Measurements from ENCODE around the gene DGKZ.

The DGKZ gene

DNA sequence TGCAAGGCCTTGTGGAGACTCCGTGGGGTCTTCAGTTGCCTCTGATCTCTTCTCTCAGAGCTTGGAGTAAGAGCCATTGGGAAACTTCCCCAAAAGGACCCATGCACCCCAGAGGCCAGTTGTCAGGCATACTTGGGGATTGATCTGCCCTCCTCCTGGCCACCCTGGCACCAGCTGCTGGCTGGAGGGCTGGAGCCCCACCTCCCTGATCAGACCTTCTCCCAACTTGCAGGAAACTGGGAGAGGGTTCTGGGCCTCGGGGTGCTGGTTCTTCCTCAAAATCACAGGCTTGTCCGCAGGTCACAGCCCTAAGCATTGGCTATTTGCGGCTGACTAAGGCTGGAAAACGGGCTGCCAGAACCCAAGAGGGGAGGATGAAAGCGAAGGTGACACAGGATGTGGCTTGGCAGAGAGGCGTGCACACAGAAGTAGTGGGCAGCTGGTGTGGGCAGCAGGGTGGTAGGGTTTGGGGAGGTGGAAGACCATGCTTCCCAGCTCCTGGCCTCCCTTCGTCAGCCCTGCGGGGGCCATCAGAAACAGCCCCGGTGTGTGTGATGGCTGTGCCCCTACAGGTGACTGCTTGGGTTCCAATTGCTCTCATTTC is 1.3 kb upstream of the DGKZ start:
- no peak for DNase-seq (ENCODE audit: low spot score)

DNA sequence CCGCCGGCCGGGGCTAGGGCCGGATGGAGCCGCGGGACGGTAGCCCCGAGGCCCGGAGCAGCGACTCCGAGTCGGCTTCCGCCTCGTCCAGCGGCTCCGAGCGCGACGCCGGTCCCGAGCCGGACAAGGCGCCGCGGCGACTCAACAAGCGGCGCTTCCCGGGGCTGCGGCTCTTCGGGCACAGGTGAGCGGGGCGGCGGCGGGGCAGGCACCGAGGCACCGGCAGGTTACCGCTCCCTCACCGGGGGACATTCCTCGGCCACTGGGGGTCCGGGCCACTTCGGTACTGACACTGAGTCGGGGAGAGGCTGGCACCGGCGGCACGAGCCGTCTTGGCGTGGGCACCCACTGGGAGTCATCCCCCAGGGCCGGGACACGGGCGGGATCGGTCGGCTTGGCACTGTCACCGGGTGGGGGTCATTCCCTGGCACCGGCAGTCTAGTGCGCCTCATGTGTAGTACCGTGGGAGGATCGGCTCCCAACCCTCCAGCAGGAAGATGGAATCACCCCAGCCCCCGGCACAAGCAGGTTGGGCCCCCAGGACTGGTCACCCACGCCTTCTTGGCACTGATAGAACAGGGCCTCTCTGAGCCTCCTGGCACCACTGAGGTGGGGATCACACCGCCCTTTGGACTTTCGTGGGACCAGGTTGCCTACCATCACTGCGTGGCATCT is 511 bp downstream of the DGKZ start:
- DNase-seq (ENCODE audit: low spot score) = no peak

DNA sequence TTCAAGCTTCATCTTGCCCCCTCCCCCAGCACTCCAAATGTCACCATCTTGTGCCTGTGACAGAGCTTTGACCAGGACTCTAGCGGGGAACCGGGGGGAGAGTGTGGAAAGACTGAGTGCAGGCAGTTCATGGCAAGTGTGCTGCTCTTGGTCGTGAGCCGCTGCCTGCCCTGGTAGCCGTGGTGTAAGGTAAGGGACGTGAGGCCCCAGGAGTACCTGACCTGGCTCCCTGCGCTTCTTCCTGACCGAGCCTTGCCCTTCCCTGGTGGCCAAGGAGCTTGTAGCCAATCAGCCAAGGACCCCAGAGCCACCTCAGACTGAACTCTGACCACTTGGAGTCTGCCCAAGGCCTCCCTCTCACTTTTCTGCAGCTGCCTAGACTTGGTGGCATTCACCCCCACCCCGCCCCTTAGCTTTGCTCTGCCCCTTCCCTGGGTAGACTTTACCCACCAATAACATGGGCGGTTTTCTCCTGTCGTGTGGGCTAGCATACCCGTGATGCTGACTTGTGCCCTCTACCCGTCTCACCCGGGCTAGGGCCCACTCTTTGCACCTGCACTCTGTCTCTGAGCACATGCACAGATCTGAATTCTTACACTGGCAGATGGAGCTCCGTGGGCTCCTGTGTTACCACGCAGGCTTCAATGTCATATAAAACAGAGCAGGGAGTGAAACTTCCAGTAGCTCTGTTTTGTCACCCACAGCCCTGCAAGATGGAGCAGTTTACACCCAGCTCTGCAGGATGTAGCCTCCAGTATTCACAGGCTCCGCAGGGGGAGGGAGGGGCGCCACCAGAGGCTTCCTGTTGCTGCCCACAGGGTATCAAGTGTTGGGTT is 1.5 kb downstream of the DGKZ start:
- DNase-seq (ENCODE audit: low spot score) = no peak

DNA sequence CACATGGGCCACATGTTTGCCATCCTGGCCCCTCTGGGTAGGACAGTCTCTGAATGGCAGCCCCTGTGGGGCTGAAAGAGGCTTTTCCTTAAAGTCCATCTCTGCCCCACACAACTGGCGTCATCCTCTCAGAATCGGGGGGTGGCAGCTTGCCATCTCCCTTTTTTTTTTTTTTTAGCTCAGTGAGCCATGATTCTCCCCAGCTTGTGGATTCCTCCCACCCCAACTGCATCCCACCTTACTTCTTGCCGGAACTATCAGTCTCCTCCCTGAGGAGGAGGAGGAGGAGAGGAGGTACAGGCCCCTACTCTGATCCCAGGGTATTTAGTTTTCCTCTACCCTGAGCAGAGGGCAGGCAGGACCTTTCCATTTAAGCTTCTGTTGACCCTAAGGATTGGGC is 3.4 kb downstream of the DGKZ start:
- no peak for DNase-seq (ENCODE audit: low spot score)

DNA sequence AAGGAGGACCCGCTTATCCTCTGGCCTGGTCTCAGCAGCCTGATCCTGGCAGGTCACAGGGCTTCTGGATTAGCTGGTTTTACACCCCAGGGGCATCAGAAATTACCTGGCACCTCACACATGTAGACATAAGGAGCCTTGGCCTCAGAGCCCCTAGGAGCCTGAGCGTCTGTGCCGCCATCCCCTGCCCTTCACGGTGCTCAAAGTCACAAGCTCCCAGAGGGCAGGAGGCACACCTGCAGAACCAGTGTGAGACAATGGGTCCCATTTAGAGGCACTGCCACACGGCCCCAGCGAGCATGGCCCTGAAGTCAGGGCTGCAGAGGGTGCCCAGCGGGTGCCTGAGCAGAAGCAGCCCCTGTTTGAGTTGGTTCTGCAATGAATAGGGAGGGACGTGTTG is 3.9 kb downstream of the DGKZ start:
- no peak for DNase-seq (ENCODE audit: low spot score)

DNA sequence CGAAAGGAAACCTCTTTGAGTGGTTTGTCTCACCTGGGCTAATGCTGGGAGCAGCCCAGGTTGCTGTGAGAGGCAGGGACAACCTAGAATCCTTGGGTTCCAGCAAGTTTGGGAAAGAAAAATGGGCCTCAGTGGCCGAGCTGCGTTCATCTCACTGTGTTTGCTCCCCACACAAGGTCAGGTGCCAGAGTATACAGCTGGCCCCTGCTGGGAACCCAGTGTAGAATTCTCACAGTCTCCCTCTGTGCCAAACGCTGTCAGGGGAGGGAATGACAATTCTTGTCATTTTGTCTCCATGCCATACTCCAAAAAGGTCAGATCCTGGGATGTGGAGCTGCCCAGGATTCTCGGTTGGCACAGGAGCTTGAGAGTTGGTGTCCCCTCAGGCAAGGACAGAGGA is 4.3 kb downstream of the DGKZ start:
- no peak for DNase-seq (ENCODE audit: low spot score)

DNA sequence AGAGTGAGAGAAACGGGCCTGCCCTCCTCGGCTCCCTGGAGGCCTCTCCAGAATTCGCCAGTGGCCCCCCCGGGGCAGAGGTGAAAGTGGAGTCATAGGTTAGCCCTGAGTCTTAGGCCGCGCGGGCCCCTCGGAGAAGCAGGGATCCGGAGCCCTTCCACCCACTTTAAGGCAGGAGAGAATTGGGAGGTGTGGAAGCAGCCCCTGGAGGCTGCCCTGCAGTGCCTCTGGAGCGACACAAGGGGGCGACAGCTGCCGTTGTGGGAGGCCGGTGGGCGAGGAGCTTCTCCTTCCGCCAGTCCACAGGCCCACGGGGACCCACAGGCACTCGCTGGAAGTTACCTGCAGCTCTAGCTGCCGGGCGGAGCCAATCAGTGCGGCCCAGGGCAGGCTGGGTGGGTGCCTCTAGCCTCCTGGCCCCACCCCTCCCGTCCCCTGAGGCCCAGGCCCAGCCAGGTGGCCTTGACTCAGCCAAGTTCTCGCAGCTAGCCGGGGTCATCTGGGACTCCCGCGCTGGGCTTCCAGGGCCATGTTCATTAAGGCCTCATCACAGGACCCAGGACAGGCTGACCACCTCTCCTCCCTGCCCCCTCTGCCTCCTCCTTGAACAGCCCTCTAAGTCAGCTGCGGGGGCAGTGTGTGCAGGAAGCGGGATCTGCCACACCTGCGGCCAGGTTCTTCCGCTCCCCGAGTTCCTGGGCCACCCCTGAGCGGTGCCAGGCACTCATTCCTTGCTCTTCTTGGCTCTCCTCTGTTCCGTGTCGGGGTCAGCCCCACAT is 5.0 kb downstream of the DGKZ start:
- peak; percentile 67 for DNase-seq (ENCODE audit: low spot score)

DNA sequence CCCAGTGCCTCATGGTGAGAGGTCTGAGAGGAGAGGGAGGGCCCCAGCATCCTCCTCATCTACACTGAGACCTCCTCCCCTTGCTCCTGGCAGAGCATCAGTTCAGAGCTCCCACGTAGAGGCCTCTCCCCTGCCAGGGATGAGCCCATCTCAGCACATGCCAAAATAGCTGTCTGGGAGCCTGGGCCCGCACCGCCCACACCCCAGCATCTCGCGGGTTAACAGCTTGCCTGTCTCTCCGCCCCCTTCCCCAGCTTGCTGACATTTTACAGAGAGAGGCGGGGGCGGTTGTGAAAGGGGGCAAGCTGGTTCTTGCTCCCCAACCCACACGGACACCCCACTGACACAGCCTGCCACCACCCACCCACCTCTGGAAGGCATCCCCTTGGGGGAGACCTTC is 6.4 kb downstream of the DGKZ start:
- DNase-seq (ENCODE audit: low spot score) = no peak

DNA sequence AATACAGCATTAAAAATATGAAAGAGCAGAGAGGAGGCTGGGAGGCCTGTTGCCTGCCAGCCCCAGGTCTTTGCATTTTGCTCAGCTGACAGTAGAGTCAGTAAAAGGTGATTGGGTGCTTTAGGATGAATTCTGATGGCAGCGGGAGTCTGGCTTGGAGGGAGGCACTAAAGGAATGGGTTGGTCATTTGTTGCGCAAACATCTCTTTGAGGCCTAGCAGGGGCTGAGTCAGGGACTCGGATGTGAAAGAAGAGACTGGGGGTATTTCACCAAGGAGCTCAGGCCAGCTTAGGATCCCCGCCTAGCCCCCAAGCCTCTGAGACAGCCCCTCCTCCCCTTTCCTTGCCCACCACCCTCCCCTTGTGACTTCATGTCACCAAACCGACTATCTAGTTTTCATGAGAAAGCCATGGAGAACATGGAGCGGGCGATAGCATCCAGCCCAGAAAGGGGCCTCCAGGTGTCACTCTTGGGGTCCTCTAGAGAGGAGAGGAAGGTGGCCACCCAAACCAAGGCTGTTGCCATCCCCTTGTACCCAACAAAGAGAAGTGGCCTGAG is 9.7 kb downstream of the DGKZ start:
- no peak for DNase-seq (ENCODE audit: low spot score)

DNA sequence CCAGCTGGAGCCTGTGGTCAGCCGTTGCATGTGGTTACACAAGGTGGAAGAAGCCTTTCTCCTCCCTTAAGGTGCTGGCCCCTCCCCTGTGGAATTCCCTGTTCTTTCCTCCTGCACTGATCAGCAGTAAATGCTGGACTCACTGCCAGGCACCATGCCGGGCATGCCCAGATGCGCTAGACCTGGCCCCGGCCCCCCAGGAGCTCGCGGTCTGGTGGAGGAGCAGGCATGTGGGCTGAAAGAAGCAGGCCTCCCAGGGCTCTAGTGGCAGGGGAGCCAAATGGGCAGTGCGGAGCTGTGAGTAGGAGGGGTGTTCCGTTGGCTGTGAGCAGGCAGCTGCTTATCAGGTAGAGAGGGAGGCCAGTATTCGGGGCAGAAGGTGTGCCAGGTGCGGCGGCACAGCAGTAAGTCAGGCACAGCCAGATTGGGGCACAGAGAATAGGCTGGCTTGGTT is 10.2 kb downstream of the DGKZ start:
- no peak for DNase-seq (ENCODE audit: low spot score)

DNA sequence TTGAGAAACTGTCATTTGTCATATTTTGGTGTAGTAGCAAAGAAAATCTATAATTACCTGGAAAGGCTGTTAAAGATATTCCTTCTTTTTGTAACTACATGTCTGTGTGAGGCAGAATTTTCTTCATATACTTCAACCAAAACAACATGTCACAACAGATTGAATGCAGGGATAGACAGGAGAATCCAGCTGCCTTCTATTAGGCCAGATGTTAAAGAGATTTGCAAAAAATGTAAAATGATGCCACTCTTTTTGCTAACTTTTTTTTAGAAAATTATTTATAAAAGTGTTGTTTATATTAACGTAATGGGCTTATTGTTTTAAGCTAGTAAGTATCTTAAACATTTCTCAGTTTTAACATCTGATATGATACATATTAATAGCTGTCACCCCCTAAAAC is 12.7 kb downstream of the DGKZ start:
- no peak for DNase-seq (ENCODE audit: low spot score)

DNA sequence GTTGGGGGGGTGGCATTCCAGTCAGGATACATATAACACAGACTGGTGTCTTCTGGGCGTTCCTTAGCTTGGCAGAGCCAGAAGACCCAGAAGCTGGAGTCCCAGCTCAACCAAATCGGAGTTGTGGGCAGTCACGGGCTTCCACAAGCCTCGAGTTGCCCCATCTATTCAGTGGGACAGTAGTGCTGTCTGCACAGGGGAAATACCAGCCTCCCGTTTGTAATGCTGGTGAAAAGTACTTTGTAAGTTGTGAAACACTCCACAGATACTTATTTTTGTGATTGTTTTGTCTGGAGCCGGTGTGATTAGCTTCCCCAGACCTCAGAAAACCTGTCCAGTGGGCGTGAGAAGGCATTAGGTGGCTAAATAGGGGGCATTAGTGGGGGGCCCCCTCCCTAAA is 13.6 kb downstream of the DGKZ start:
- DNase-seq (ENCODE audit: low spot score) = no peak

DNA sequence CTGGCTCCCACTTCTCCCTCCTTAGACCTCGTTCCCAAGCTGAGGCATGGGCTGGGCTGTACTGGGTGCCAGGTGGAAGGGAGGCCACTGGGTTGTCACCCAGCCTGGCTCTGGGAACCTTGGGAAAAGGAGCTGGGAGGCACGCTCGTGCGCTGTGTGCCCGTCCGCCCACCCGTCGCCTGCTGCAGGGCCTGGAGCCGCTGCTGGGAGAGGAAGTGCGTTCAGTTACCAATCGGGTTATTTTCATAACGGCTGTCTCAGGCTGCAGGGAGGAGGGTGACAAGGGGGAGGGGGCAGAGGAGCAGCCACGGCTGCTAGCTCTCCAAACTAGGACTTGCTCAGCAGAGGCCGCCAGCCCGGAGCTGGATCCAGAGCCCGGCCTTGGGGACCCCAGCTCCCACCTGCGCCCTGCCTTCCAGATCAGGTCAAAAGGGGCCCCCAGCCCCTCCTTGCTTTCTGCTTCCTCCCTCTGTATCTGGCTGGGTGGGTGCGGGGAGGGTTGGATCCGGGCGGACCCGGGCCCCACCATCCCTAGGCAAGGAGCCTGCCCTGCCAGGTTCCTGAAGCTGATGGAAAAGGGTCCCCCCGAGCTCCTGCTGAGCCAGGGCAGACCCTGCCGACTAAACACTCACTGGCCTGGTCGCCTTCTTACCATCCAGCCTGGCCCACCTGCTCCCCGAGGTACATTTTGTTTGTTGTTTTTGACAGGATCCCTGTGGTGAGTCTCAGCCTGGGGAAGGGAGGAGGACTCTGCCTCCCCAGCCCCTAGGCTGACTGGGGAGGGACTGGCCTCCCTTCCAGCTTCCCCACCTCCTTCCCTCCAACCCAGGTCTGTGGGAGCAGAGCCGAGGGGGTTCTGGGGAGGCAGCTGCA is 14.3 kb downstream of the DGKZ start:
- DNase-seq (ENCODE audit: low spot score) = peak; percentile 82

DNA sequence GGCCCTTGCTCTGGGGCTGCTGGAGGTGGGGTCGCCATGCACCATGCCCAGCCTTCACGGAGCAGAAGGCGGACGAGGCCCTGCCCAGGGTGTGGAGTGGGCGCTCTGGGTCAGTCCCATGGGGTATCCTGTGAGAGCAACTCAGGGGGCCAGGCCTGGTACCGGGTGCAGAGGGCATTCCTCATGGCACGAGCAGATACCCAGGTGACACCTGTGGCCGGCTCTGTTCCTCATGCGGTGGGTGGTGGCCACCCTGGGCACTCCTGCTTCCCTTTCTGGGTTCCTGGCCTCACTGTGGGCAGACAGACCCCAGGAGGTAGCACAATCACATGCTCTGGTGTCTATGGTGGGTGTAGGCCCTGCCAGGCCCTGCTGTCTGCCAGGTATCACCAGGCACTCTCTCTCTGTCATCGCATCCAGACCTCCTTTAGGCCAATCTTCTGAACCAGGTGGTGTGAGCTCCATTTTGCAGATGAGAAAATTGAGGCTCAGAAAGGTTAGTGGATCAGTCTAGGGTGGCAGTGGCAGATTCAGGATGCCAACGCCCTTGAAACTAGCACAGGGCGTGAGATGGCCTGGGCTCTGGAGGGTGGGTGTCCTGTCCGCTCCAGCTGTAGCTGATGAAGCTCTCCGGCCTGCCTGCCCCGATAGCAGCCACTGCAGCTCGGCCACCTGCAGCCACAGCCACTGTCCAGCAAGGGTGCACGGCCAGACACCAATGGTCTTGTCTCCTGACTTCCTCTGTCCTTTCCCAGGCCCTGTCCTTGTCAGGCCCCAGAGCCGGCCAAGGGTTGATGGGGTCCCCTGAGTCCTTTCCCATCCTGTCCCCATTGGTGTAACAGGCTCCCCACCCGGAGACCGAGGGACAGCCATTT is 15.1 kb downstream of the DGKZ start:
- DNase-seq (ENCODE audit: low spot score) = no peak

DNA sequence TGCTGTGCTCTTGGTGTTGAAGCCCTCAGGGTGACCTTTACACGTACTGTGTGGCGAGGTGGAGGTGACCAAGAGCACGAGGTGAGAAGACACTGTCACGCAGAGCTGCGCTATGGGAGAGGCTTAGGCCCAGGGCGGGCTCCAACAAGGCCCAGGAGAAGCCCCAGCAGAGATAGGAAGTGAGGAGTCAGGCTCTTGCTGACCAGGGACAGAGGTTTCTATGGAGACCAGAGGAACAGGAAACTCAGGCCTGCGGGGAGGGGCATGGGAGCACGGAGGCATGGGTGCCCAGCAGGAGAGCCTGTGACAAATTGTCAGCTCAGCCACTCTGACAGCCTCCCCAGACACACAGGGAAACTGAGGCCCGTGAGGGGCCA is 15.8 kb downstream of the DGKZ start:
- DNase-seq (ENCODE audit: low spot score) = peak; percentile 72

DNA sequence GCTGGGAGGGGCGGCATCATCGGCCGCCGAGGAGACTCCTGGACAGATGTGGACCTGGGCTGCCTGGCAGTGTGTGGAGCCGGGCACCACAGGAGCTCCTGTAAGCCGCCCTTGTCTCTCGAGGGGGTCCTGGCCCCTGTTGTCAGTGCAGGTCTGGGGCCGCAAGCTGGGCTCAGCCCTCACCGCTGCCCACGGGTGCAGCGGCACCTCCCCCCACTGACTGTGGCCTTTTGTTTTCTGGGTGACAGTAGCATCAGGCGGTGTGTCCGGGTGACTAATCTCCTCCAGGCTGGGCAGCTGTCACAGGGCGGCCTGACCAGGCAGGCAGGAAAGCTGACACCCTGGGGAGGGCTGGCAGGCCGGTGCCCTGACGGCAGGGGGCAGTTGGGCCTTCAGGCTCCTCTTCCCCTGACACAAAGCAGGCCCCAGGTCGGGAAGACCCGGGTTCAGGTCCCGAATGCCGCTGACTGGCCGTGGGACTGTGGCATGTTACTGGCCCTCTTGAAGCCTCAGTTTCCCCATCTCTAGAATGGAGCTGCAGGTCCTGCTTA is 16.3 kb downstream of the DGKZ start:
- DNase-seq (ENCODE audit: low spot score) = peak; percentile 65

DNA sequence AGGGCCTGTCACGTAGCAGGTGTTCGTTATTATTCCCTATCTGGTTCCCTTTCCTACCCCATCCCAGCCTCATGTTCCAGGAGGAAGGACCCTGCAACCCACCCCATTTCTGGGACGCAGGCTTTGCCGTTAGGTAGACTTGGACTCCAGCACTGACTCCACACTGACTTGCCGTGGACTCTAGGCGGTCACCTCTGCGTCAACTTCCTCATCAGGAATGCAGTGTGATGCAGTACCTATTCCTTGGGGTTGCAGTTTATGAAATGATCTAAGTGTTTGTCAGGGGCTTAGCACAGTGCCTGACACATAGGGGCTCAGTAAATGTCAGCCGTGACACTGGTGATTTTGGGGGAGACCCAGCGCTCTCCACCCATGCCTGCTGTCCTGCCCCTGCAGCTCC is 16.8 kb downstream of the DGKZ start:
- DNase-seq (ENCODE audit: low spot score) = no peak

DNA sequence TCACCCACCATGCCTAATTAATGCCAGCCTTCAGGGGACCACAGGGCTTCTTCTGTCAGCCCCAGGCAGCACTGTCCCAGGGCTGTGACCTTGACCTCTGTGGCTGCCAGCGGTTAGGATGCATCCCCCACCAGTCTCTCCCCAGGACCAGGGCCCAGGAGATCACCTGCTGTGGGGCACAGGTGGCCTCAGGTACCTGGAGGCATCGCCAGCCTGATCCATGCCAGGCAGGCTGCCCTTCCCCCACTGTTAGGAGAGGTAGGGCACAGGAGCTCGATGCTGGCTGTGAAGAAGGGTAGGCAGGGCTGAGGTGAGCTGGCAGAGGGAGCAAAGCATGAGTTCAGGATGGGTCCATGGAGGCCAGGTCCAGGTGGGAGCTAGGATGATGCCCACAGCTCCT is 17.5 kb downstream of the DGKZ start:
- no peak for DNase-seq (ENCODE audit: low spot score)

DNA sequence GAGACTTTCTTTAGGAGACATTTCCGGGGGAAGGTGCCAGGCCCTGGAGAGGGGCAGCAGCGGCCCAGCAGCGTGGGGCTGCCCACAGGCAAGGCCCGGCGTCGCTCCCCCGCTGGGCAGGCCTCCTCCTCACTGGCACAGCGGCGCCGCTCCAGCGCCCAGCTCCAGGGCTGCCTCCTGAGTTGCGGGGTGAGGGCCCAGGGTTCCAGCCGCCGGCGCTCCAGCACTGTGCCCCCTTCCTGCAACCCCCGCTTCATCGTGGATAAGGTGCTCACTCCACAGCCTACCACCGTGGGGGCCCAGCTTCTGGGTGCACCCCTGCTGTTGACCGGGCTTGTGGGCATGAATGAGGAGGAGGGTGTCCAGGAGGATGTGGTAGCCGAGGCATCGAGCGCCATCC is 19.0 kb downstream of the DGKZ start:
- DNase-seq (ENCODE audit: low spot score) = no peak

DNA sequence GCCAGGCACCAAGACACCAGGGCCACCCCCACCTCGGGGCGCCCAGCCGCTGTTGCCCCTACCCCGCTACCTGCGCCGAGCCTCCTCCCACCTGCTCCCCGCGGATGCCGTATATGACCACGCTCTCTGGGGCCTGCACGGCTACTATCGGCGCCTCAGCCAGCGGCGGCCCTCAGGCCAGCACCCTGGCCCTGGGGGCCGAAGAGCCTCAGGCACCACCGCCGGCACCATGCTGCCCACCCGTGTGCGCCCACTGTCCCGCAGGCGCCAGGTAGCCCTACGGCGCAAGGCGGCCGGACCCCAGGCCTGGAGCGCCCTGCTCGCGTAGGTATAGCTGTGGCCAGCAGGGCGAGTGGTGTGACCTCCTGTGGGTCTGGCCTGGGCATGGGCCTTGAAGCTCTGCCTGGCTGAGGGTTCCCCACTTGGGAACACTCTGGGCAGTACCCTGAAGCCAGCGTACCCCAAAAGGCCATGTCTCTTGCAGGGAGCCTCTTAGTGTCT is 19.4 kb downstream of the DGKZ start:
- no peak for DNase-seq (ENCODE audit: low spot score)

All from AG08396 (cell line).